Measurements from ENCODE around the gene BDKRB1. TPM values are rescaled to one million over a fixed set of nuclear protein-coding genes. Genes with fewer than 3 reads are reported as not detected.

The BDKRB1 gene
- total RNA-seq, 3 donors from 2014 or later (not counting 1 experiment from before 2014, with no cell fraction given): not detected

DNA sequence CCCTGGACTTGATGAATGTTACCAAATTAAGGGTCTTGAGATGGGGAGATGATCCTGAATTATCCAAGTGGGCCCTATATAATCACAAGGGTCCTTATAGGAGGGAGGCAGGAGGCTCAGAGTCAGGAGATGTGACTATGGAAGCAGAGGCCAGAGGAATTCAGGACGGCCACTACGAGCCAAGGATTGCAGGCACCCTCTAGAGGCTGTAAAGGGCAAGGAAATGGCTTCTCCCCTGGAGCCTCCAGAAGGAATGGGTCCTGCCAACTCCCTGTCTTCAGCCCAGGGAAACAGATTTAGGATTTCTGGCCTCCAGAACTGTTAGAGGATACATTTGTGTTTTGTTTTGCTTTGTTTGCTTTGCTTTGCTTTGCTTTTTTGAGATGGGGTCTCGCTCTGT lies 8.8 kb downstream of the BDKRB1 start:
- no peak overlapping the region for H3K4me3 ChIP-seq (ENCODE audit: low read length)
- no peak for DNase-seq
- TF ChIP-seq, protein P1, sequence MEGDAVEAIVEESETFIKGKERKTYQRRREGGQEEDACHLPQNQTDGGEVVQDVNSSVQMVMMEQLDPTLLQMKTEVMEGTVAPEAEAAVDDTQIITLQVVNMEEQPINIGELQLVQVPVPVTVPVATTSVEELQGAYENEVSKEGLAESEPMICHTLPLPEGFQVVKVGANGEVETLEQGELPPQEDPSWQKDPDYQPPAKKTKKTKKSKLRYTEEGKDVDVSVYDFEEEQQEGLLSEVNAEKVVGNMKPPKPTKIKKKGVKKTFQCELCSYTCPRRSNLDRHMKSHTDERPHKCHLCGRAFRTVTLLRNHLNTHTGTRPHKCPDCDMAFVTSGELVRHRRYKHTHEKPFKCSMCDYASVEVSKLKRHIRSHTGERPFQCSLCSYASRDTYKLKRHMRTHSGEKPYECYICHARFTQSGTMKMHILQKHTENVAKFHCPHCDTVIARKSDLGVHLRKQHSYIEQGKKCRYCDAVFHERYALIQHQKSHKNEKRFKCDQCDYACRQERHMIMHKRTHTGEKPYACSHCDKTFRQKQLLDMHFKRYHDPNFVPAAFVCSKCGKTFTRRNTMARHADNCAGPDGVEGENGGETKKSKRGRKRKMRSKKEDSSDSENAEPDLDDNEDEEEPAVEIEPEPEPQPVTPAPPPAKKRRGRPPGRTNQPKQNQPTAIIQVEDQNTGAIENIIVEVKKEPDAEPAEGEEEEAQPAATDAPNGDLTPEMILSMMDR (IDR thresholded peaks at IDR 0.05): no peak
- H3K27me3 ChIP-seq (ENCODE audit: control insufficient read depth, insufficient read depth, low read length): no peaks in the 10 kb centered on the region
- H3K4me1 ChIP-seq (ENCODE audit: control insufficient read depth, insufficient read depth, low read length): no peaks in the 10 kb centered on the region
- no peak overlapping the region for H3K27ac ChIP-seq (ENCODE audit: low read length)
- H3K4me3 Mint-ChIP-seq: no peak overlapping the region
- no peaks in the 10 kb centered on the region for H3K9me3 Mint-ChIP-seq
- H3K4me1 Mint-ChIP-seq: no peaks in the 10 kb centered on the region
- H3K36me3 Mint-ChIP-seq: no peaks in the 10 kb centered on the region
- H3K36me3 ChIP-seq (ENCODE audit: control insufficient read depth, insufficient read depth, low read length): no peaks in the 10 kb centered on the region
- intact Hi-C loops (cut with micrococcal nuclease): no loop called here
- no peak for ATAC-seq
- H3K27me3 Mint-ChIP-seq (ENCODE audit: low read depth in 2 of 2): peaks cover 12 to 20% of the 10 kb centered on the region in 2 donors
- H3K9me3 ChIP-seq (ENCODE audit: control insufficient read depth, insufficient read depth, low read length): no peaks in the 10 kb centered on the region
- H3K27ac Mint-ChIP-seq: no peak overlapping the region
- WGBS (ENCODE audit: insufficient coverage): 70% methylated on average over 3 of the region's 3 CpGs

- WGBS (ENCODE audit: insufficient coverage): 85% methylated on average over 16 of the region's 16 CpGs
- intact Hi-C loops (cut with micrococcal nuclease): no loop called here
- Histone ChIP-seq H3K27ac (ENCODE audit: low read length) (no peak overlapping the region), H3K4me1 (ENCODE audit: control insufficient read depth, insufficient read depth, low read length) (no peaks in the 10 kb centered on the region), H3K4me3 (ENCODE audit: low read length) (no peak overlapping the region), H3K36me3 (ENCODE audit: control insufficient read depth, insufficient read depth, low read length) (no peaks in the 10 kb centered on the region), H3K27me3 (ENCODE audit: control insufficient read depth, insufficient read depth, low read length) (no peaks in the 10 kb centered on the region), H3K9me3 (ENCODE audit: control insufficient read depth, insufficient read depth, low read length) (no peaks in the 10 kb centered on the region)
- Mint-ChIP-seq H3K27ac (no peak overlapping the region), H3K36me3 (no peaks in the 10 kb centered on the region), H3K9me3 (no peaks in the 10 kb centered on the region), H3K27me3 (ENCODE audit: low read depth in 2 of 2) (peaks cover 12 to 17% of the 10 kb centered on the region in 2 donors), H3K4me1 (no peaks in the 10 kb centered on the region), H3K4me3 (no peak overlapping the region)
- DNase-seq (no peak), ATAC-seq (no peak)
- TF ChIP-seq, protein P1 (IDR thresholded peaks at IDR 0.05): no peak
Observed at GRCh38 chr14:96265383-96266095, 9.5 kb downstream of the BDKRB1 start.

GRCh38 chr14:96267336-96267735 lies 11.3 kb downstream of the BDKRB1 start:
- no peaks in the 10 kb centered on the region for H3K36me3 ChIP-seq (ENCODE audit: control insufficient read depth, insufficient read depth, low read length)
- TF ChIP-seq, protein P1 (IDR thresholded peaks at IDR 0.05): no peak

GRCh38 chr14:96267916-96268315 lies 11.9 kb downstream of the BDKRB1 start:
- Mint-ChIP-seq H3K9me3 (no peaks in the 10 kb centered on the region), H3K27me3 (ENCODE audit: low read depth in 2 of 2) (peaks cover 8% of the 10 kb centered on the region in 2 donors), H3K36me3 (no peaks in the 10 kb centered on the region), H3K4me1 (no peaks in the 10 kb centered on the region), H3K4me3 (no peak overlapping the region), H3K27ac (no peak overlapping the region)
- Histone ChIP-seq H3K4me3 (ENCODE audit: low read length) (no peak overlapping the region), H3K9me3 (ENCODE audit: control insufficient read depth, insufficient read depth, low read length) (no peaks in the 10 kb centered on the region), H3K4me1 (ENCODE audit: control insufficient read depth, insufficient read depth, low read length) (no peaks in the 10 kb centered on the region), H3K36me3 (ENCODE audit: control insufficient read depth, insufficient read depth, low read length) (no peaks in the 10 kb centered on the region), H3K27me3 (ENCODE audit: control insufficient read depth, insufficient read depth, low read length) (no peaks in the 10 kb centered on the region), H3K27ac (ENCODE audit: low read length) (no peak overlapping the region)
- ATAC-seq (no peak), DNase-seq (no peak)
- TF ChIP-seq, protein P1 (IDR thresholded peaks at IDR 0.05): no peak
- intact Hi-C loops (cut with micrococcal nuclease): no loop called here
- WGBS (ENCODE audit: insufficient coverage): 60% methylated on average over 1 of the region's 5 CpGs

More at GRCh38 chr14:96267336-96267735, 11.3 kb downstream of the BDKRB1 start:
- Histone ChIP-seq H3K4me3 (ENCODE audit: low read length) (no peak overlapping the region), H3K4me1 (ENCODE audit: control insufficient read depth, insufficient read depth, low read length) (no peaks in the 10 kb centered on the region), H3K9me3 (ENCODE audit: control insufficient read depth, insufficient read depth, low read length) (no peaks in the 10 kb centered on the region), H3K27ac (ENCODE audit: low read length) (no peak overlapping the region), H3K27me3 (ENCODE audit: control insufficient read depth, insufficient read depth, low read length) (no peaks in the 10 kb centered on the region)
- no peak for DNase-seq
- 56% methylated on average over 3 of the region's 3 CpGs for WGBS (ENCODE audit: insufficient coverage)
- H3K4me1 Mint-ChIP-seq: no peaks in the 10 kb centered on the region
- intact Hi-C loops (cut with micrococcal nuclease): no loop called here
- ATAC-seq: no peak
- H3K4me3 Mint-ChIP-seq: no peak overlapping the region
- H3K9me3 Mint-ChIP-seq: no peaks in the 10 kb centered on the region
- no peaks in the 10 kb centered on the region for H3K36me3 Mint-ChIP-seq
- H3K27me3 Mint-ChIP-seq (ENCODE audit: low read depth in 2 of 2): peaks cover 8% of the 10 kb centered on the region in 2 donors
- no peak overlapping the region for H3K27ac Mint-ChIP-seq

Measured in natural killer cell (primary cell).